Choroid plexus epithelial cell (primary cell): ENCODE data around the gene TFPI.
A peak's percentile ranks its signal among the peaks of the same experiment; 100 is the strongest.
"Not testable (repeated sequence)": the region's sequence is repeated elsewhere in the genome, so short reads cannot be mapped to it uniquely, and the experiment has no call there.

Experiments used
- DNase-seq: peaks from one replicate; pipeline ENCODE4 v3.0.0-alpha.2; 2010; ENCODE audit warnings: low read depth
- H3K4me3 ChIP-seq: 2 replicates; pipeline ENCODE4 v1.5.1; 2011; ENCODE audit warnings: low read depth, mild to moderate bottlenecking, control low read depth, low read length, moderate library complexity
- CTCF ChIP-seq: conservative IDR thresholded peaks from 2 replicates; pipeline ENCODE4 v1.5.1; 2011; ENCODE audit warnings: low read depth, mild to moderate bottlenecking, control low read depth, inconsistent platforms, low read length, moderate library complexity

Gene TFPI

DNA sequence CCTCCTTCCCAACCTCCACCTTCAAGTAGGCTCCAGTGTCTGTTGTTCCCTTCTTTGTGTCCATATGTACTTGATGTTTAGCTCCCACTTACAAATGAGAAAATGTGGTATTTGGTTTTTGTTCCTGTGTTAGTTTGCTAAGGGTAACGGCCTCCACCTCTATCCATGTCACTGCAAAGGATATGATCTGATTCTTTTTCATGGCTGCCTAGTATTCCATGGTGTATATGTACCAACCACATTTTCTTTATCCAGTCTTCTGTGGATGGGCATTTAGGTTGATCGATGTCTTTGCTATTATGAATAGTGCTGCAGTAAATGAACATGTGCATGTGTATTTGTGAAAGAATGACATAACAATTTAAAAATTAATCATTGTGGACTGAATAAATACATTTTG lies 19.5 kb upstream of the TFPI start:
- H3K4me3 ChIP-seq = no peak overlapping the region
- no peak for DNase-seq
- no peak for TF ChIP-seq CTCF

- H3K4me3 ChIP-seq, DNase-seq: not testable (repeated sequence)
Observed at GRCh38 chr2:187571996-187572395, 17.8 kb upstream of the TFPI start.

DNA sequence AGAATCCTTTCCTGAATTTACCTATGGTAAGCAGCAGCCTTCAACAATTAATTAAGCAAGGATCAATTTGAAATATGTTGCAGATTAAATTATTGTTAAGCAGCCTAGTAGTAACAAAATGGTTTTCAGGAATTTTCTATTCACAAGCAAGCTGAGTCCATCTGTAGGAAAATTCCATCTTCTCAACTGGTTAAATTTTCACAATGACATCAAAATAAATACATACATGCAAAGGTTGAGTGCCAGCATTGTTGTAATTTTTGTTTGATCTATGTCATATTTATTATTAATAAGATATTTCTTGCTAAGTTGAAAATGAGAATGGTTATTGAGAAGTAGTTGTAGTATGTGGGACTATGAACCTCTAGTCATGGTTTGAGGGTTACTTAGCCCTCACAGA lies 15.3 kb upstream of the TFPI start:
- H3K4me3 ChIP-seq = no peak overlapping the region
- no peak for DNase-seq
- no peak for TF ChIP-seq CTCF

GRCh38 chr2:187569042-187569441 lies 14.8 kb upstream of the TFPI start:
- no peak for DNase-seq
- no peak for TF ChIP-seq CTCF
- no peak overlapping the region for H3K4me3 ChIP-seq

GRCh38 chr2:187567126-187567525 lies 12.9 kb upstream of the TFPI start:
- DNase-seq = peak; percentile 93
- no peak for TF ChIP-seq CTCF
- H3K4me3 ChIP-seq = no peak overlapping the region

GRCh38 chr2:187566712-187567111 lies 12.5 kb upstream of the TFPI start:
- TF ChIP-seq CTCF = no peak
- no peak overlapping the region for H3K4me3 ChIP-seq
- DNase-seq = no peak

DNA sequence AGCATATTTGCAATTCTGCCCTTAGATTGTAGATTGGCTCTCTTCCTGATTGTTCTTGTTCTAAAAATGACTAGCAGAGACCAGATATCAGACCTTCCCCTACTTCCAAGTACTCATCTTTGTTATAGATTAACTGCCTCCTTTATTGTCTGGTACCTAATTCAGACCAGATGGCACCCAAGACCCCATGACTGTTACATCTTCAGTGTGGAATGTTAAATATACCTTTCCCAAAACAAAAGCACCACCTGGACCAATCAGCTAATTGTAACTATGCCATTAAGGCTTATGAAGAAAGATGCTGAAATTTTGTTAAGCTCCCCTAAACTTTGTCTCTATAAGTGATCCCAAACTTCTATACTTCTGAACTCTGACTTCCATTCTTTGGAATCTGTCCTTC lies 12.0 kb upstream of the TFPI start:
- TF ChIP-seq CTCF = no peak
- no peak for DNase-seq
- H3K4me3 ChIP-seq = no peak overlapping the region

DNA sequence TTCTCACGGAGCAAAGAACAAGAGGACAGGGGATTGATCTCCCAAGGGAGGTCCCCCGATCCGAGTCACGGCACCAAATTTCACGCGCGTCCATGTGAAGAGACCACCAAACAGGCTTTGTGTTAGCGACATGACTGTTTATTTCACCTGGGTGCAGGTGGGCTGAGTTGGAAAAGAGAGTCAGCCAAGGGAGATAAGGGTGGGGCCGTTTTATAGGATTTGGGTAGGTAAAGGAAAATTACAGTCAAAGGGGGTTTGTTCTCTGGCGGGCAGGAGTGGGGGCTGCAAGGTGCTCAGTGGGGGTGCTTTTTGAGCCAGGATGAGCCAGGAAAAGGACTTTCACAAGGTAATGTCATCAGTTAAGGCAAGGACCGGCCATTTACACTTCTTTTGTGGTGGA lies 11.4 kb upstream of the TFPI start:
- not testable (repeated sequence) for H3K4me3 ChIP-seq, DNase-seq

- DNase-seq, H3K4me3 ChIP-seq: not testable (repeated sequence)
Observed at GRCh38 chr2:187556493-187556892, 2.3 kb upstream of the TFPI start.
